Vagina (tissue), 2 donors: ENCODE data around the gene COL9A3. TPM values are rescaled to one million over a fixed set of nuclear protein-coding genes. Genes with fewer than 3 reads are reported as not detected.

ENCODE experiments used
- DNase-seq, 2 donors: peaks; one replicate each; pipeline ENCODE4 v3.0.0-alpha.2; 2017; ENCODE audit errors: extremely low spot score in 2 of 2
- H3K27ac ChIP-seq: fragments of 200-600 bp; sonication (generic); one replicate; pipeline ENCODE4 v1.5.1; 2019
- H3K27me3 ChIP-seq: fragments of 200-600 bp; sonication (generic); one replicate; pipeline ENCODE4 v1.5.1; 2019
- H3K36me3 ChIP-seq, 2 donors: fragments of 200-600 bp; sonication (generic); one replicate each; pipeline ENCODE4 v1.5.1; 2017 to 2019
- H3K4me1 ChIP-seq: fragments of 200-600 bp; sonication (generic); one replicate; pipeline ENCODE4 v1.5.1; 2019
- H3K4me3 ChIP-seq, 2 donors: fragments of 200-600 bp; sonication (generic); 1 replicate in 1 of 2; 2 replicates in 1 of 2; pipeline ENCODE4 v1.5.1; 2016 to 2019
- H3K9me3 ChIP-seq: fragments of 200-600 bp; sonication (generic); one replicate; pipeline ENCODE4 v1.5.1; 2019
- POLR2A ChIP-seq, 2 donors: fragments of 450-650 bp; IDR thresholded peaks; one replicate each; pipeline ENCODE4 v1.6.1; 2017; ENCODE audit warnings: antibody characterized with exemption in 2 of 2, mild to moderate bottlenecking in 2 of 2, moderate library complexity in 2 of 2
- POLR2AphosphoS5 ChIP-seq, 2 donors: sonication (generic); formaldehyde crosslinking; IDR thresholded peaks; one replicate each; pipeline ENCODE4 v1.9.0; 2017; ENCODE audit warnings: antibody characterized with exemption in 2 of 2, mild to moderate bottlenecking in 2 of 2, low read depth in 1 of 2; ENCODE audit not compliant: insufficient read depth in 1 of 2
- intact Hi-C: fragments of 100-400 bp; cut with DNase I; formaldehyde crosslinking; loops from one replicate; pipeline ENCODE4 v1.15.1; 2023
- total RNA-seq: library from RNA; depleted of rRNA; stranded (reverse); fragments of >200 nt; gene quantifications from one replicate; pipeline ENCODE4 v1.2.3, GENCODE V29; 2016
- TF ChIP-seq, protein P1 (sequence below), 3 experiments: fragments of 450-650 bp in 2 of 3; fragments of 200-600 bp in 1 of 3; sonication (generic) in 1 of 3; IDR thresholded peaks; one replicate each; pipeline ENCODE4 v1.5.1; 2017 to 2019; ENCODE audit warnings: antibody characterized with exemption in 3 of 3, mild to moderate bottlenecking in 2 of 3, moderate library complexity in 2 of 3

Gene COL9A3
- total RNA-seq, 1 donor from 2014 or later, result 1.2 TPM

DNA sequence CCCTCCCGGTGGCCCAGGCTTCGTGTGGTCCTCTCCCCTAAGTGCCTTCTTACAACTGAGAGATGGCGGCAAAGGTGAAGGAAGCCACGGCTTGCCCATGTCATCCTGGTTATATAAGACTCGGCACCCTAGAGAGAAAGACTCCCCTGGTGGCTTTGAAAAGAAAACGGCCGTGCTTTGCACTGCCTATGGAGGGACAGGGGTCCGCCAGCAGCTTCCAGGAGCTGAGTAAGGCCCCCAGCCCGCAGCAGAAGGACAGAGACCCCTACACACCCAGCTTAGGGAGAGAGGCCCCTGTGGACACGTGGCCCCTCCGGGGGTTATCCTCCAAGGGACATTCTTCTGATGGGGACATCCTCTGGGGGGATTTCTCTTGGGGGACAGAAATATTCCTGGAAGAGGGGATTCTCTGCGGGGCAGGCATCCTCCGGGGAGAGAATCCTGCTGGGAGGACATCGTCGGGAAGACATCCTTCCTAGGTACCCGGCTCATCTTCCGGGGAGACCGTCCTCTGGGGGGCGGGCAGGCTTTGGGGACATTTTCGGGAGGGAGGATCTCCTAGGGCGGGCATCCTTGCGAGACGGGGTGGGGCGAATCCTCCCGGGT is 12.7 kb upstream of the COL9A3 start:
- DNase-seq, result no peak
- TF ChIP-seq POLR2AphosphoS5 (IDR thresholded peaks at IDR 0.05; ENCODE audit: insufficient read depth in 1 of 2, low read depth in 1 of 2) (no peak), POLR2A (IDR thresholded peaks at IDR 0.05) (no peak)
- TF ChIP-seq, protein P1, sequence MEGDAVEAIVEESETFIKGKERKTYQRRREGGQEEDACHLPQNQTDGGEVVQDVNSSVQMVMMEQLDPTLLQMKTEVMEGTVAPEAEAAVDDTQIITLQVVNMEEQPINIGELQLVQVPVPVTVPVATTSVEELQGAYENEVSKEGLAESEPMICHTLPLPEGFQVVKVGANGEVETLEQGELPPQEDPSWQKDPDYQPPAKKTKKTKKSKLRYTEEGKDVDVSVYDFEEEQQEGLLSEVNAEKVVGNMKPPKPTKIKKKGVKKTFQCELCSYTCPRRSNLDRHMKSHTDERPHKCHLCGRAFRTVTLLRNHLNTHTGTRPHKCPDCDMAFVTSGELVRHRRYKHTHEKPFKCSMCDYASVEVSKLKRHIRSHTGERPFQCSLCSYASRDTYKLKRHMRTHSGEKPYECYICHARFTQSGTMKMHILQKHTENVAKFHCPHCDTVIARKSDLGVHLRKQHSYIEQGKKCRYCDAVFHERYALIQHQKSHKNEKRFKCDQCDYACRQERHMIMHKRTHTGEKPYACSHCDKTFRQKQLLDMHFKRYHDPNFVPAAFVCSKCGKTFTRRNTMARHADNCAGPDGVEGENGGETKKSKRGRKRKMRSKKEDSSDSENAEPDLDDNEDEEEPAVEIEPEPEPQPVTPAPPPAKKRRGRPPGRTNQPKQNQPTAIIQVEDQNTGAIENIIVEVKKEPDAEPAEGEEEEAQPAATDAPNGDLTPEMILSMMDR (IDR thresholded peaks at IDR 0.05), result no peak
- Histone ChIP-seq H3K4me1 (peaks cover 39% of the 10 kb centered on the region), H3K27ac (peak overlapping the region; percentile 94), H3K27me3 (no peaks in the 10 kb centered on the region), H3K9me3 (no peaks in the 10 kb centered on the region), H3K36me3 (peaks cover 0 to 26% of the 10 kb centered on the region in 2 donors), H3K4me3 (peak overlapping the region; percentile 68 to 93)
- intact Hi-C loops, result no loop called here

DNA sequence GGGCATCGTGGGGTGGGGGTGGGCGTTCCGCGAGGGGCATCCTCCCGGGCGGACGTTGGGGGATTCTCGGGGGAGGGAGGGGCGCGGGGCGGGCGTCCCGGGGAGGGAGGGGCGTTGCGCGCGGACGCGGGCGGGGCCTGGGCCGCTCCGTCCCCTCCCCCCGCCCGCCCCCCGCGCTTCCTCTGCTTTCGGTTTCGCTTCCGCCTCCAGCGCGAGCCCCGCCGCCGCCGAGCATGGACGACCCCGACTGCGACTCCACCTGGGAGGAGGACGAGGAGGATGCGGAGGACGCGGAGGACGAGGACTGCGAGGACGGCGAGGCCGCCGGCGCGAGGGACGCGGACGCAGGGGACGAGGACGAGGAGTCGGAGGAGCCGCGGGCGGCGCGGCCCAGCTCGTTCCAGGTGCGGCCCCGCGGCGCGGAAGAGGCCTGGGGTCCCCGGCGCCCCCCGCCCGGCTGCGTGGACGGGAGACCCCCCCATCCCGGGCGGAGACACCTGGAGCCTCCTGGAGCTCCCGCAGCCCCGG is 12.2 kb upstream of the COL9A3 start, which contains the start of gene OGFR:
TSS of gene OGFR (plus strand) at position 209 of the 528 bp plus-strand sequence. CDS start at position 234, 25 bp downstream.
- Histone ChIP-seq H3K4me1 (peaks cover 39% of the 10 kb centered on the region), H3K36me3 (peaks cover 0 to 26% of the 10 kb centered on the region in 2 donors), H3K4me3 (peak within 1 kb of the TSS; percentile 68 to 93), H3K27me3 (no peaks in the 10 kb centered on the region), H3K27ac (peak within 1 kb of the TSS; percentile 94), H3K9me3 (no peaks in the 10 kb centered on the region)
- intact Hi-C loops, result no loop called here
- TF ChIP-seq POLR2A (IDR thresholded peaks at IDR 0.05) (peak in 1 of 2 donors; percentile 67), POLR2AphosphoS5 (IDR thresholded peaks at IDR 0.05; ENCODE audit: insufficient read depth in 1 of 2, low read depth in 1 of 2) (peak in 1 of 2 donors; percentile 64)
- TF ChIP-seq, protein P1 (IDR thresholded peaks at IDR 0.05), result no peak
- DNase-seq, result no peak

DNA sequence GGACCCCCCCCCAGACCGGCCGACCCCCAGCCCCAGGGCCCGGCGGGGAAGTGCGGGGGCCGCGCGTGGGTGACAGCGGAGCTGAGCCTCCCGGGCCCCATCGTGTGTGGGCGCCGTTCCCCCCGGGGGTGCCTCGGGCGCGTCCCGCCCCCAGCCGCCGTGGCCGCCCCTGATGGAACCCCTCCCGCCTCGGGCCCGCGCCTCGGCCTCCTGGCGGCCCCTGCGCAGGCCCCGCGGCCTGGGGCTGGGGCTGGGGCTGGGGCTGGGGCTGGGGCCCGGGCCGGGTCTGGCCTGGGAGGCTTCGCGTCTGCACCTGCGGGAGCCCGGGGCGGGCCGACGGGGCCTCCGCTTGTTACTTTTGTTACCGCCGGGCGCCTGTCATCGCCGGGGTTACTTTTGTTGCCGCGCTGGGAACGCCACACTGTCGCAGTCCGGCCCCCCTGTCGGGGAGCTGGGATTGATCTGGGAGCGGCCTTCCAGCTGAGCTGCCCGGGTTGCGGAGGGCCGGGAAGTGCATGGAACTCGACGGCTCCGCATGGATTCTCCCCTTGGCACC is 11.6 kb upstream of the COL9A3 start:
- peaks cover 39% of the 10 kb centered on the region for H3K4me1 ChIP-seq
- intact Hi-C loops, result no loop called here

DNA sequence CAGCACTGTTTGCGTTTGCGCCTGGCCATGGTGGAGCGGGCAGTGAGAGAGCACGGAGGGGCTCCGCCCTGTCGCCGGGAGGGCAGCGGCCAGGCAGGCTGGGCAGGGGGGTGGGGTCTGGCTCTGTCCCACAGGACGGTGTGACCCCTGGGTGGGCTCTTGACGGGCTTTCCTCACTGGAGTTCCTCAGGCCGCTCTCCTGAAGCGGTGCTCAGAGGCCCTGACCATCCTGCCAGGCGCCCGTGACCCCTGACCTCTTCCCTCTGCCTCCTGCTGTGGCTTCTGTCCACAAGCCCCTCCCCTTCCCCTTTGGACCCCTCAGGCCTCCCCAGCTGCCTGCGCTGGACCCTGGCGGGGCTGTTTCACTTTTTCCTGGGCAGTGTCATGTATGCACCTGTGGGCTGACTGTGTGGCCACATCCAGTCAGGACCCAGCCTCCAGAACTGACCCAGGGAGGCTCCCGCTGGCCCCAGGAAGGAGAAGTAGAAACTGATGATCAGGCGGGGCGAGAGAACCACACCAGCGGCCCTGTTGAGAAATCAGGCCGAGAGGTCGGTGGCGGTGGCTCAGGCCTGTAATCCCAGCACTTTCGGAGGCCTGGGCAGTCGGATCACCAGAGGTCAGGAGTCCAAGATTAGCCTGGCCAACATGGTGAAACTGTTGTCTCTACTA is 11.0 kb upstream of the COL9A3 start:
- Histone ChIP-seq H3K27me3 (no peaks in the 10 kb centered on the region), H3K27ac (peak overlapping the region; percentile 94), H3K4me3 (peak overlapping the region; percentile 68 to 93), H3K9me3 (no peaks in the 10 kb centered on the region), H3K36me3 (peaks cover 0 to 33% of the 10 kb centered on the region in 2 donors), H3K4me1 (peaks cover 39% of the 10 kb centered on the region)
- no peak for DNase-seq
- intact Hi-C loops, result no loop called here
- no peak for TF ChIP-seq POLR2AphosphoS5 (IDR thresholded peaks at IDR 0.05; ENCODE audit: insufficient read depth in 1 of 2, low read depth in 1 of 2)
- no peak for TF ChIP-seq POLR2A (IDR thresholded peaks at IDR 0.05)
- TF ChIP-seq, protein P1 (IDR thresholded peaks at IDR 0.05), result no peak

More for the DNA sequence above, 11.6 kb upstream of the COL9A3 start:
- Histone ChIP-seq H3K27ac (peak overlapping the region; percentile 94), H3K9me3 (no peaks in the 10 kb centered on the region), H3K4me3 (peak overlapping the region; percentile 68 to 93), H3K27me3 (no peaks in the 10 kb centered on the region), H3K36me3 (peaks cover 0 to 26% of the 10 kb centered on the region in 2 donors)
- no peak for DNase-seq
- TF ChIP-seq POLR2AphosphoS5 (IDR thresholded peaks at IDR 0.05; ENCODE audit: insufficient read depth in 1 of 2, low read depth in 1 of 2), result no peak
- TF ChIP-seq, protein P1 (IDR thresholded peaks at IDR 0.05), result no peak
- TF ChIP-seq POLR2A (IDR thresholded peaks at IDR 0.05), result no peak
